Esophagus muscularis mucosa (tissue), 4 donors: ENCODE data around the gene RELCH. TPM values are rescaled to one million over a fixed set of nuclear protein-coding genes. Genes with fewer than 3 reads are reported as not detected.

Experiments used
- DNase-seq: peaks from one replicate; pipeline ENCODE4 v3.0.0-alpha.2; 2017; ENCODE audit errors: extremely low spot score
- H3K27ac ChIP-seq, 4 donors: fragments of 200-600 bp; sonication (generic); replicated peaks in 1 of 4; 1 replicate in 3 of 4; 2 replicates in 1 of 4; pipeline ENCODE4 v1.5.1; 2016 to 2019; ENCODE audit warnings: mild to moderate bottlenecking in 1 of 4
- H3K27me3 ChIP-seq, 4 donors: fragments of 200-600 bp; sonication (generic); one replicate each; pipeline versions ENCODE4 v1.5.1 to v1.6.0; 2016 to 2019
- H3K36me3 ChIP-seq, 4 donors: fragments of 200-600 bp; sonication (generic); one replicate each; pipeline ENCODE4 v1.5.1; 2016 to 2019
- H3K4me1 ChIP-seq, 4 donors: fragments of 200-600 bp; sonication (generic); one replicate each; pipeline ENCODE4 v1.5.1; 2016 to 2019
- H3K4me3 ChIP-seq, 4 donors: fragments of 200-600 bp; sonication (generic); 1 replicate in 2 of 4; 2 replicates in 2 of 4; pipeline ENCODE4 v1.5.1; 2016 to 2019; ENCODE audit warnings: mild to moderate bottlenecking in 4 of 4, moderate library complexity in 1 of 4
- H3K9me3 ChIP-seq, 4 donors: fragments of 200-600 bp; sonication (generic); 1 replicate in 3 of 4; 2 replicates in 1 of 4; pipeline ENCODE4 v1.5.1; 2016 to 2019
- EP300 ChIP-seq: sonication (generic); formaldehyde crosslinking; IDR thresholded peaks from one replicate; pipeline ENCODE4 v1.6.1; 2017; ENCODE audit warnings: antibody characterized with exemption
- POLR2A ChIP-seq: fragments of 450-650 bp; IDR thresholded peaks from one replicate; pipeline ENCODE4 v1.6.1; 2017; ENCODE audit warnings: antibody characterized with exemption, moderate library complexity, mild to moderate bottlenecking, low read depth
- POLR2AphosphoS5 ChIP-seq, 2 donors: sonication (generic); formaldehyde crosslinking; IDR thresholded peaks; one replicate each; pipeline ENCODE4 v1.6.1; 2017; ENCODE audit warnings: antibody characterized with exemption in 2 of 2
- WGBS: methylation state at CpG from one replicate; pipeline ENCODE4 v1.1.5; 2018; 5-methylcytosine and 5-hydroxymethylcytosine counted together
- intact Hi-C: fragments of 100-400 bp; cut with DNase I; formaldehyde crosslinking; loops from one replicate; pipeline ENCODE4 v1.15.1; 2023
- total RNA-seq, 4 donors: library from RNA; depleted of rRNA; stranded (reverse); fragments of >200 nt; gene quantifications; one replicate each; pipeline versions ENCODE4 v1.1.0 to v1.2.1, GENCODE V29; 2016
- TF ChIP-seq, protein P1 (sequence below), 3 experiments: fragments of 200-600 bp in 2 of 3; fragments of 450-650 bp in 1 of 3; sonication (generic) in 2 of 3; IDR thresholded peaks; one replicate each; pipeline ENCODE4 v1.5.1; 2017 to 2019; ENCODE audit warnings: antibody characterized with exemption in 3 of 3, mild to moderate bottlenecking in 2 of 3, moderate library complexity in 1 of 3

The RELCH gene
- total RNA-seq, 4 donors from 2014 or later, result 15.9 to 17.9 (median 17.5) TPM

DNA sequence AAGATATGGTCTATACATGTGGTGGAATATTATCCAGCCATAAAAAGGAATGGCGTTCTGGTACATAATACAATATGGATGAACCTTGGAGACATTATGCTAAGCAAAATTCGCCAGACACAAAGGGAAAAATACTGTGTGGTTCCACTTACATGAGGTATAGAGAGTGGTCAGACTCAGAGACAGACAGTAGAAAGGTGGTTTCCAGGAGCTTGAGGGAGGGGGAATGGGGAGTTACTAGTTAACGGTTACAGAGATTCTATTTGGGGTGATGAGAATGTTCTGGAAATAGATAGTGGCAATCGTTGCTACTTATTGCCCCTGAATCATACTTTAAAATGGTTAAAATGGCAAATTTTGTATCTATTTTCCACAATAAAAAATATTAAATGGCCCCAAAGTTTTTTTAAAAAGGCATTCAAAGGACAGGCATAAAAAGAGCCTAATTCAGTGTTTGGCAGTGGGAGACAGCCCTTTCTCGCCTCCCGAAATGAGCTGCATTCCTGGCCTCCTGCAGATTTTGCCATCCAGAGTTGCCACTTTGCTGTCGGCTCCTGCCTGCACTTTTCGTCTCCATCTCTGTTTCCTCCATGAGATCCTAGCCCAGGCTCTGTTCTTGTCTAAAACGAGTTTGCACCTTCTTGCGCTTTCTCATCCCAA lies 151.5 kb downstream of the RELCH start:
- WGBS, result 76% methylated on average over 10 of the region's 10 CpGs

GRCh38 chr18:62339106-62339988 lies 152.3 kb downstream of the RELCH start:
- no peak overlapping the region for H3K4me3 ChIP-seq
- no peak for DNase-seq
- TF ChIP-seq POLR2AphosphoS5 (IDR thresholded peaks at IDR 0.05) (no peak), EP300 (no peak), POLR2A (no peak)
- TF ChIP-seq, protein P1, sequence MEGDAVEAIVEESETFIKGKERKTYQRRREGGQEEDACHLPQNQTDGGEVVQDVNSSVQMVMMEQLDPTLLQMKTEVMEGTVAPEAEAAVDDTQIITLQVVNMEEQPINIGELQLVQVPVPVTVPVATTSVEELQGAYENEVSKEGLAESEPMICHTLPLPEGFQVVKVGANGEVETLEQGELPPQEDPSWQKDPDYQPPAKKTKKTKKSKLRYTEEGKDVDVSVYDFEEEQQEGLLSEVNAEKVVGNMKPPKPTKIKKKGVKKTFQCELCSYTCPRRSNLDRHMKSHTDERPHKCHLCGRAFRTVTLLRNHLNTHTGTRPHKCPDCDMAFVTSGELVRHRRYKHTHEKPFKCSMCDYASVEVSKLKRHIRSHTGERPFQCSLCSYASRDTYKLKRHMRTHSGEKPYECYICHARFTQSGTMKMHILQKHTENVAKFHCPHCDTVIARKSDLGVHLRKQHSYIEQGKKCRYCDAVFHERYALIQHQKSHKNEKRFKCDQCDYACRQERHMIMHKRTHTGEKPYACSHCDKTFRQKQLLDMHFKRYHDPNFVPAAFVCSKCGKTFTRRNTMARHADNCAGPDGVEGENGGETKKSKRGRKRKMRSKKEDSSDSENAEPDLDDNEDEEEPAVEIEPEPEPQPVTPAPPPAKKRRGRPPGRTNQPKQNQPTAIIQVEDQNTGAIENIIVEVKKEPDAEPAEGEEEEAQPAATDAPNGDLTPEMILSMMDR (IDR thresholded peaks at IDR 0.05), result no peak
- H3K4me1 ChIP-seq, result no peaks in the 10 kb centered on the region
- H3K9me3 ChIP-seq, result no peaks in the 10 kb centered on the region
- H3K27me3 ChIP-seq, result peaks cover 0 to 5% (median 0%) of the 10 kb centered on the region in 4 donors
- intact Hi-C loops, result no loop called here
- 67% methylated on average over 15 of the region's 15 CpGs for WGBS
- H3K27ac ChIP-seq, result no peak overlapping the region
- H3K36me3 ChIP-seq, result no peaks in the 10 kb centered on the region

More for the DNA sequence above, 151.5 kb downstream of the RELCH start:
- H3K4me3 ChIP-seq, result no peak overlapping the region
- H3K27ac ChIP-seq, result no peak overlapping the region
- no peaks in the 10 kb centered on the region for H3K9me3 ChIP-seq
- DNase-seq, result no peak
- no peak for TF ChIP-seq POLR2AphosphoS5 (IDR thresholded peaks at IDR 0.05)
- TF ChIP-seq EP300, result no peak
- TF ChIP-seq, protein P1 (IDR thresholded peaks at IDR 0.05), result no peak
- TF ChIP-seq POLR2A, result no peak
- intact Hi-C loops, result no loop called here
- peaks cover 0 to 7% (median 0%) of the 10 kb centered on the region in 4 donors for H3K27me3 ChIP-seq
- no peaks in the 10 kb centered on the region for H3K4me1 ChIP-seq
- H3K36me3 ChIP-seq, result no peaks in the 10 kb centered on the region

- Histone ChIP-seq H3K27me3 (no peaks in the 10 kb centered on the region), H3K36me3 (no peaks in the 10 kb centered on the region), H3K4me3 (no peak overlapping the region), H3K9me3 (no peaks in the 10 kb centered on the region), H3K4me1 (no peaks in the 10 kb centered on the region), H3K27ac (no peak overlapping the region)
- TF ChIP-seq EP300 (no peak), POLR2A (no peak)
- TF ChIP-seq, protein P1 (IDR thresholded peaks at IDR 0.05), result no peak
- intact Hi-C loops, result no loop called here
- WGBS, result 83% methylated on average over 9 of the region's 9 CpGs
- no peak for DNase-seq
Measured at GRCh38 chr18:62340996-62341395, 153.9 kb downstream of the RELCH start.

- Histone ChIP-seq H3K4me1 (no peaks in the 10 kb centered on the region), H3K4me3 (no peak overlapping the region), H3K27me3 (no peaks in the 10 kb centered on the region), H3K36me3 (no peaks in the 10 kb centered on the region), H3K27ac (no peak overlapping the region), H3K9me3 (no peaks in the 10 kb centered on the region)
- 54% methylated on average over 3 of the region's 3 CpGs for WGBS
- TF ChIP-seq, protein P1 (IDR thresholded peaks at IDR 0.05), result no peak
- no peak for TF ChIP-seq EP300
- TF ChIP-seq POLR2A, result no peak
- TF ChIP-seq POLR2AphosphoS5 (IDR thresholded peaks at IDR 0.05), result no peak
- intact Hi-C loops, result no loop called here
- no peak for DNase-seq
Measured at GRCh38 chr18:62341473-62341872, 154.4 kb downstream of the RELCH start.
